Keratinocyte (primary cell): ENCODE results near the gene XPC. TPM values are rescaled to one million over a fixed set of nuclear protein-coding genes. Genes with fewer than 3 reads are reported as not detected.
A peak's percentile ranks its signal among the peaks of the same experiment; 100 is the strongest.

Experiments
- DNase-seq: peaks from one replicate; pipeline ENCODE4 v3.0.0-alpha.2; 2011; ENCODE audit warnings: low read depth, missing footprints, low spot score
- FAIRE-seq: peaks from 2 replicates; lab custom pipeline; 2011; peaks lifted over from hg19 to GRCh38; lab: Jason Lieb, UNC
- H2AFZ ChIP-seq: 2 replicates; pipeline ENCODE4 v1.6.0; 2012; ENCODE audit warnings: low read length, control low read depth, inconsistent platforms; ENCODE audit not compliant: control insufficient read depth
- H3K27ac ChIP-seq: 2 replicates; pipeline ENCODE4 v1.5.1; 2011; ENCODE audit warnings: low read length; ENCODE audit not compliant: control insufficient read depth, insufficient read depth
- H3K27me3 ChIP-seq: 3 replicates; pipeline ENCODE4 v1.6.0; 2011; ENCODE audit warnings: low read length; ENCODE audit not compliant: control insufficient read depth, insufficient read depth; ENCODE audit errors: extremely low read depth
- H3K36me3 ChIP-seq, 2 experiments: 2 replicates in 1 of 2; 3 replicates in 1 of 2; pipeline ENCODE4 v1.5.1; 2011; ENCODE audit warnings: low read length in 2 of 2, mild to moderate bottlenecking in 1 of 2; ENCODE audit not compliant: control insufficient read depth in 2 of 2, insufficient read depth in 2 of 2; ENCODE audit errors: extremely low read depth in 1 of 2
- H3K4me1 ChIP-seq: 3 replicates; pipeline ENCODE4 v1.5.1; 2011; ENCODE audit warnings: low read length; ENCODE audit not compliant: control insufficient read depth, insufficient read depth; ENCODE audit errors: extremely low read depth
- H3K4me2 ChIP-seq: 3 replicates; pipeline ENCODE4 v1.6.0; 2011; ENCODE audit warnings: low read depth, low read length; ENCODE audit not compliant: control insufficient read depth, insufficient read depth; ENCODE audit errors: extremely low read depth
- H3K4me3 ChIP-seq, 3 experiments: fragments of 200-600 bp in 1 of 3; sonication (generic) in 1 of 3; 2 replicates in 2 of 3; 3 replicates in 1 of 3; pipeline ENCODE4 v1.5.1; 2011 to 2016; ENCODE audit warnings: low read length in 3 of 3, mild to moderate bottlenecking in 3 of 3, control low read depth in 2 of 3, inconsistent platforms in 1 of 3, low read depth in 1 of 3, mixed read lengths in 1 of 3, mixed run types in 1 of 3, moderate library complexity in 1 of 3; ENCODE audit not compliant: control insufficient read depth in 2 of 3, insufficient read depth in 2 of 3; ENCODE audit errors: extremely low read depth in 1 of 3
- H3K79me2 ChIP-seq: 2 replicates; pipeline ENCODE4 v1.6.0; 2012; ENCODE audit warnings: low read length; ENCODE audit not compliant: control insufficient read depth, insufficient read depth
- H3K9ac ChIP-seq: 3 replicates; pipeline ENCODE4 v1.6.0; 2011; ENCODE audit warnings: low read length; ENCODE audit not compliant: control insufficient read depth, insufficient read depth; ENCODE audit errors: extremely low read depth
- H3K9me1 ChIP-seq: 3 replicates; pipeline ENCODE4 v1.6.0; 2011; ENCODE audit warnings: low read length; ENCODE audit not compliant: control insufficient read depth, insufficient read depth; ENCODE audit errors: extremely low read depth
- H3K9me3 ChIP-seq: 2 replicates; pipeline ENCODE4 v1.5.1; 2012; ENCODE audit warnings: low read depth, low read length; ENCODE audit not compliant: control insufficient read depth
- H4K20me1 ChIP-seq: 3 replicates; pipeline ENCODE4 v1.6.0; 2011; ENCODE audit warnings: low read length; ENCODE audit not compliant: control insufficient read depth, insufficient read depth; ENCODE audit errors: extremely low read depth
- CTCF ChIP-seq, 3 experiments: IDR thresholded peaks in 1 of 3; conservative IDR thresholded peaks in 1 of 3; optimal IDR thresholded peaks in 1 of 3; 2 replicates in 2 of 3; 3 replicates in 1 of 3; pipeline versions ENCODE3 to v1.5.1; 2011; ENCODE audit warnings: low read length in 3 of 3, mild to moderate bottlenecking in 3 of 3, moderate library complexity in 2 of 3, control low read depth in 1 of 3, inconsistent platforms in 1 of 3; ENCODE audit not compliant: insufficient read depth in 2 of 3; ENCODE audit errors: extremely low read depth in 1 of 3
- EZH2 ChIP-seq: IDR thresholded peaks from one replicate; pipeline ENCODE4 v1.6.1; 2012; ENCODE audit warnings: inconsistent platforms, mild to moderate bottlenecking, low read length, moderate library complexity
- dilution Hi-C: fragments of 300-500 bp; cut with MboI; formaldehyde crosslinking; loops from one replicate; pipeline ENCODE4 v1.7.0; 2020; ENCODE audit warnings: low sequenced_read_pairs; ENCODE audit not compliant: extremely low pct_ligation_motif_present
- polyA plus RNA-seq, 5 experiments: library from polyadenylated mRNA; depleted of rRNA in 3 of 5; stranded (reverse) in 3 of 5; stranded (forward) in 1 of 5; unstranded in 1 of 5; fragments of >200 nt; gene quantifications; 1 replicate in 1 of 5; 2 replicates in 3 of 5; 3 replicates in 1 of 5; pipeline versions ENCODE4 v1.2.1 to v1.2.3, GENCODE V29; 2011 to 2012; ENCODE audit warnings: missing spikeins in 2 of 5, low read depth in 1 of 5, low replicate concordance in 1 of 5

Gene XPC
- polyA plus RNA-seq, 1 donor (not counting 4 experiments of a cell fraction or from before 2014, with no cell fraction given) = 24.9 TPM

- Histone ChIP-seq H3K4me3 (peak overlapping the region in 2 of 3 experiments; percentile 25 to 49), H3K9me3 (no peaks in the 10 kb centered on the region), H3K27ac (peak overlapping the region; percentile 98), H3K36me3 (peaks cover 27 to 59% of the 10 kb centered on the region in 2 experiments), H3K27me3 (no peaks in the 10 kb centered on the region), H3K79me2 (peaks cover 3% of the 10 kb centered on the region), H3K4me2 (peak overlapping the region; percentile 78), H3K9ac (peak overlapping the region; percentile 91), H4K20me1 (peaks cover 2% of the 10 kb centered on the region), H3K4me1 (peaks cover 42% of the 10 kb centered on the region), H2AFZ (peak overlapping the region; percentile 74), H3K9me1 (no peaks in the 10 kb centered on the region)
- peak; percentile 91 for FAIRE-seq
- DNase-seq = peak; percentile 94
- TF ChIP-seq EZH2 (no peak), CTCF (optimal IDR thresholded peaks at IDR 0.05 in 1 of 3, IDR thresholded peaks at IDR 0.05 in 1 of 3, conservative IDR thresholded peaks at IDR 0.05 in 1 of 3; ENCODE audit: extremely low read depth in 1 of 3, insufficient read depth in 2 of 3, low read length in 3 of 3) (no peak)
- dilution Hi-C loops = no loop called here
Measured at GRCh38 chr3:14144423-14145075, 33.9 kb downstream of the XPC start.

GRCh38 chr3:14143271-14144225 is 34.9 kb downstream of the XPC start:
- Histone ChIP-seq H3K9me1 (no peaks in the 10 kb centered on the region), H3K79me2 (peaks cover 3% of the 10 kb centered on the region), H3K27me3 (no peaks in the 10 kb centered on the region), H3K4me1 (peaks cover 42% of the 10 kb centered on the region), H2AFZ (no peak overlapping the region), H3K36me3 (peaks cover 32 to 57% of the 10 kb centered on the region in 2 experiments), H3K9ac (peak overlapping the region; percentile 91), H3K4me2 (peak overlapping the region; percentile 78), H3K4me3 (peak overlapping the region in 2 of 3 experiments; percentile 25 to 49), H4K20me1 (peaks cover 2% of the 10 kb centered on the region), H3K27ac (peak overlapping the region; percentile 98), H3K9me3 (no peaks in the 10 kb centered on the region)
- FAIRE-seq (peak; percentile 97), DNase-seq (no peak)
- TF ChIP-seq EZH2 (no peak), CTCF (optimal IDR thresholded peaks at IDR 0.05 in 1 of 3, IDR thresholded peaks at IDR 0.05 in 1 of 3, conservative IDR thresholded peaks at IDR 0.05 in 1 of 3; ENCODE audit: extremely low read depth in 1 of 3, insufficient read depth in 2 of 3, low read length in 3 of 3) (no peak)
- dilution Hi-C loops = no loop called here
